K562 (cell line): ENCODE measurements around the gene POR. TPM values are rescaled to one million over a fixed set of nuclear protein-coding genes. Genes with fewer than 3 reads are reported as not detected.

ENCODE experiments used
- ATF7 ChIP-seq: fragments of 450-650 bp; IDR thresholded peaks from 2 replicates; pipeline ENCODE4 v1.7.1; 2014; ENCODE audit warnings: mild to moderate bottlenecking, moderate library complexity
- C11orf30 ChIP-seq: fragments of 450-650 bp; IDR thresholded peaks from 2 replicates; pipeline ENCODE4 v1.6.1; 2016; ENCODE audit warnings: low read depth, mild to moderate bottlenecking
- CREB1 ChIP-seq, 2 experiments: sonication (generic) in 1 of 2; formaldehyde crosslinking in 1 of 2; IDR thresholded peaks; 2 replicates each; pipeline versions ENCODE4 v1.6.1 to v1.8.0; 2012 to 2022; ENCODE audit warnings: inconsistent platforms in 1 of 2, mild to moderate bottlenecking in 1 of 2, missing genetic modification reagents in 1 of 2, moderate library complexity in 1 of 2
- CREM ChIP-seq: IDR thresholded peaks from 2 replicates; pipeline ENCODE4 v1.6.1; 2014; ENCODE audit warnings: antibody characterized with exemption, low read depth
- DDX20 ChIP-seq: fragments of 450-650 bp; IDR thresholded peaks from 2 replicates; pipeline ENCODE4 v1.6.1; 2016; ENCODE audit warnings: missing genetic modification characterization, low read depth, mild to moderate bottlenecking, missing compliant biosample characterization, moderate library complexity
- FOS ChIP-seq: IDR thresholded peaks from 3 replicates; pipeline ENCODE4 v1.6.1; 2011; ENCODE audit not compliant: insufficient read length; ENCODE audit errors: extremely low read depth
- HMGN3 ChIP-seq: IDR thresholded peaks from 2 replicates; pipeline ENCODE4 v1.6.1; 2011; ENCODE audit warnings: borderline replicate concordance, low read depth, mild to moderate bottlenecking, mixed read lengths, low read length; ENCODE audit not compliant: insufficient read length; ENCODE audit errors: extremely low read depth
- MEF2A ChIP-seq: IDR thresholded peaks from 2 replicates; pipeline ENCODE4 v1.6.1; 2011; ENCODE audit warnings: low read depth, mild to moderate bottlenecking, low read length, moderate library complexity; ENCODE audit not compliant: control insufficient read depth
- SMARCE1 ChIP-seq: fragments of 450-650 bp; IDR thresholded peaks from 2 replicates; pipeline ENCODE4 v1.7.1; 2016; ENCODE audit warnings: mild to moderate bottlenecking
- SRSF1 ChIP-seq: fragments of 200-400 bp; formaldehyde crosslinking; IDR thresholded peaks from 2 replicates; pipeline ENCODE4 v1.6.1; 2017; ENCODE audit warnings: mild to moderate bottlenecking, low read depth, low read length, moderate library complexity
- TBL1XR1 ChIP-seq, 2 experiments: IDR thresholded peaks; 2 replicates each; pipeline ENCODE4 v1.6.1; 2012; ENCODE audit warnings: improper control_type of control experiment in 2 of 2, low read length in 2 of 2, mild to moderate bottlenecking in 1 of 2
- ZBTB5 ChIP-seq: fragments of 450-650 bp; IDR thresholded peaks from 2 replicates; pipeline ENCODE4 v1.6.1; 2017; ENCODE audit warnings: antibody characterized with exemption
- ZNF431 ChIP-seq: sonication (generic); formaldehyde crosslinking; IDR thresholded peaks from 2 replicates; pipeline ENCODE4 v1.8.0; 2022; ENCODE audit warnings: mild to moderate bottlenecking, missing genetic modification reagents
- polyA plus RNA-seq, 8 experiments: library from polyadenylated mRNA; depleted of rRNA in 4 of 8; stranded (reverse) in 5 of 8; unstranded in 3 of 8; fragments of >200 nt; fragmentation: Nextera tagmentation in 2 of 8; fragmentation: Illumina TruSeq in 1 of 8; extraction: Ambion mirVana in 2 of 8; extraction: Trizol in 1 of 8; gene quantifications; 2 replicates each; pipeline versions ENCODE4 v1.2.1 to v1.2.3, GENCODE V29; 2011 to 2014; ENCODE audit warnings: inconsistent platforms in 1 of 8, missing spikeins in 1 of 8
- total RNA-seq, 7 experiments: library from RNA; depleted of rRNA in 6 of 7; stranded (reverse); fragments of >200 nt in 6 of 7; fragmentation: Illumina TruSeq in 2 of 7; extraction: Trizol in 2 of 7; gene quantifications; 2 replicates each; pipeline versions ENCODE4 v1.2.1 to v1.2.3, GENCODE V29; 2011 to 2021; ENCODE audit warnings: low replicate concordance in 1 of 7
- TF ChIP-seq, protein P1 (sequence below): sonication (generic); formaldehyde crosslinking; IDR thresholded peaks from 2 replicates; pipeline ENCODE4 v1.8.1; 2023; ENCODE audit warnings: missing genetic modification reagents, mild to moderate bottlenecking, borderline replicate concordance
- TF ChIP-seq, protein P2 (sequence below): sonication (generic); formaldehyde crosslinking; IDR thresholded peaks from 2 replicates; pipeline ENCODE4 v1.8.0; 2022; ENCODE audit warnings: mild to moderate bottlenecking, missing genetic modification reagents, borderline replicate concordance
- TF ChIP-seq, protein P3 (sequence below): sonication (generic); formaldehyde crosslinking; IDR thresholded peaks from 2 replicates; pipeline ENCODE4 v1.9.0; 2022; ENCODE audit warnings: mild to moderate bottlenecking, missing genetic modification reagents
- TF ChIP-seq, protein P4 (sequence below): fragments of 250-450 bp; sonication (Bioruptor Pico); IDR thresholded peaks from 2 replicates; pipeline ENCODE4 v1.8.0; 2021; ENCODE audit warnings: borderline replicate concordance, mild to moderate bottlenecking, moderate library complexity; ENCODE audit not compliant: poor library complexity, severe bottlenecking

The POR gene
- total and polyA plus RNA-seq, 9 of the 15 experiments (the other 6 are each of a cell fraction or from before 2014, with no cell fraction given) = 4.7 to 142 (median 40.8) TPM

DNA sequence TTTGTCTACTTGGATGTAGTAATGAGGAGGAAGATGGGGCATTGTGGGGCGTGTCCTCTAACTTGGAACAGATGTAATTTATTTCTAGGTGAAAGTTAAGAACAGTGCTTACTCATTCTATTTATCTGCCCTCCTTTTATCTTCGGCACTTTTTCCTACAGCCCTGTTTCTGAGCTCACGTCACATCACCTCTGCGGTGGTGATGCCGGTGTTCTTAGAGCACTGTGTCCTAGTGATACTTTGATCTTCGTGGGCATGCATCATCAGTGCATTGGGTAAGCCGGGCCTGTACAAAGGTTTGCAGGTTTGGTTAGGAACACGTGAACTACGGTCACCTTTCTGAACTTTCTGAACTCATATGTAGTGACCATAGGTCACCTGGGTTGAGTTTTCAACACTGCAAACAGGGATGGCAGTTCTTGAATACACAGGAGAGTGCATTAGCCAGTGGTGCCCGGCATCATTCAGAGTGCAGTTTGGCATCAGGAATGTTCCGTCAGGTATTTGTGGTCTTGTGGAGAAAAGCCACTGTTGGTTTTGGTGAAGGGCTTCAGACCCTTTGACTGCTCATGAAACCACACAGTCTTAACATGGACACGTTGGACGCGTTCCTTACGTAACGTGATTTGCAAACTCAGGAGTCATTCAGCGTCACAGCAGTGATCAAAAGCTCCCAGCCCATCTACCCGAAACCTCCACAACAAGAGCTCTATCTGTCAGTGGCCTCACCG lies 5.6 kb downstream of the POR start (continued):
- TF ChIP-seq, protein P1, sequence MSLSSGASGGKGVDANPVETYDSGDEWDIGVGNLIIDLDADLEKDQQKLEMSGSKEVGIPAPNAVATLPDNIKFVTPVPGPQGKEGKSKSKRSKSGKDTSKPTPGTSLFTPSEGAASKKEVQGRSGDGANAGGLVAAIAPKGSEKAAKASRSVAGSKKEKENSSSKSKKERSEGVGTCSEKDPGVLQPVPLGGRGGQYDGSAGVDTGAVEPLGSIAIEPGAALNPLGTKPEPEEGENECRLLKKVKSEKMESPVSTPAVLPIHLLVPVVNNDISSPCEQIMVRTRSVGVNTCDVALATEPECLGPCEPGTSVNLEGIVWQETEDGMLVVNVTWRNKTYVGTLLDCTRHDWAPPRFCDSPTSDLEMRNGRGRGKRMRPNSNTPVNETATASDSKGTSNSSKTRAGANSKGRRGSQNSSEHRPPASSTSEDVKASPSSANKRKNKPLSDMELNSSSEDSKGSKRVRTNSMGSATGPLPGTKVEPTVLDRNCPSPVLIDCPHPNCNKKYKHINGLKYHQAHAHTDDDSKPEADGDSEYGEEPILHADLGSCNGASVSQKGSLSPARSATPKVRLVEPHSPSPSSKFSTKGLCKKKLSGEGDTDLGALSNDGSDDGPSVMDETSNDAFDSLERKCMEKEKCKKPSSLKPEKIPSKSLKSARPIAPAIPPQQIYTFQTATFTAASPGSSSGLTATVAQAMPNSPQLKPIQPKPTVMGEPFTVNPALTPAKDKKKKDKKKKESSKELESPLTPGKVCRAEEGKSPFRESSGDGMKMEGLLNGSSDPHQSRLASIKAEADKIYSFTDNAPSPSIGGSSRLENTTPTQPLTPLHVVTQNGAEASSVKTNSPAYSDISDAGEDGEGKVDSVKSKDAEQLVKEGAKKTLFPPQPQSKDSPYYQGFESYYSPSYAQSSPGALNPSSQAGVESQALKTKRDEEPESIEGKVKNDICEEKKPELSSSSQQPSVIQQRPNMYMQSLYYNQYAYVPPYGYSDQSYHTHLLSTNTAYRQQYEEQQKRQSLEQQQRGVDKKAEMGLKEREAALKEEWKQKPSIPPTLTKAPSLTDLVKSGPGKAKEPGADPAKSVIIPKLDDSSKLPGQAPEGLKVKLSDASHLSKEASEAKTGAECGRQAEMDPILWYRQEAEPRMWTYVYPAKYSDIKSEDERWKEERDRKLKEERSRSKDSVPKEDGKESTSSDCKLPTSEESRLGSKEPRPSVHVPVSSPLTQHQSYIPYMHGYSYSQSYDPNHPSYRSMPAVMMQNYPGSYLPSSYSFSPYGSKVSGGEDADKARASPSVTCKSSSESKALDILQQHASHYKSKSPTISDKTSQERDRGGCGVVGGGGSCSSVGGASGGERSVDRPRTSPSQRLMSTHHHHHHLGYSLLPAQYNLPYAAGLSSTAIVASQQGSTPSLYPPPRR = no peak
- no peak for TF ChIP-seq ZNF431 (CRISPR knock-in tag)
- peak; percentile 82 for TF ChIP-seq C11orf30
- TF ChIP-seq, protein P2, sequence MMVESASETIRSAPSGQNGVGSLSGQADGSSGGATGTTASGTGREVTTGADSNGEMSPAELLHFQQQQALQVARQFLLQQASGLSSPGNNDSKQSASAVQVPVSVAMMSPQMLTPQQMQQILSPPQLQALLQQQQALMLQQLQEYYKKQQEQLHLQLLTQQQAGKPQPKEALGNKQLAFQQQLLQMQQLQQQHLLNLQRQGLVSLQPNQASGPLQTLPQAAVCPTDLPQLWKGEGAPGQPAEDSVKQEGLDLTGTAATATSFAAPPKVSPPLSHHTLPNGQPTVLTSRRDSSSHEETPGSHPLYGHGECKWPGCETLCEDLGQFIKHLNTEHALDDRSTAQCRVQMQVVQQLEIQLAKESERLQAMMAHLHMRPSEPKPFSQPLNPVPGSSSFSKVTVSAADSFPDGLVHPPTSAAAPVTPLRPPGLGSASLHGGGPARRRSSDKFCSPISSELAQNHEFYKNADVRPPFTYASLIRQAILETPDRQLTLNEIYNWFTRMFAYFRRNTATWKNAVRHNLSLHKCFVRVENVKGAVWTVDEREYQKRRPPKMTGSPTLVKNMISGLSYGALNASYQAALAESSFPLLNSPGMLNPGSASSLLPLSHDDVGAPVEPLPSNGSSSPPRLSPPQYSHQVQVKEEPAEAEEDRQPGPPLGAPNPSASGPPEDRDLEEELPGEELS (CRISPR knock-in tag) = no peak
- no peak for TF ChIP-seq DDX20 (tag)
- TF ChIP-seq, protein P3, sequence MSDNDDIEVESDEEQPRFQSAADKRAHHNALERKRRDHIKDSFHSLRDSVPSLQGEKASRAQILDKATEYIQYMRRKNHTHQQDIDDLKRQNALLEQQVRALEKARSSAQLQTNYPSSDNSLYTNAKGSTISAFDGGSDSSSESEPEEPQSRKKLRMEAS (CRISPR knock-in tag) = no peak
- TF ChIP-seq SMARCE1 = peak; percentile 33
- TF ChIP-seq MEF2A = no peak
- TF ChIP-seq, protein P4, sequence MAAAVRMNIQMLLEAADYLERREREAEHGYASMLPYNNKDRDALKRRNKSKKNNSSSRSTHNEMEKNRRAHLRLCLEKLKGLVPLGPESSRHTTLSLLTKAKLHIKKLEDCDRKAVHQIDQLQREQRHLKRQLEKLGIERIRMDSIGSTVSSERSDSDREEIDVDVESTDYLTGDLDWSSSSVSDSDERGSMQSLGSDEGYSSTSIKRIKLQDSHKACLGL (CRISPR knock-in tag) = no peak
- TF ChIP-seq CREM = peak; percentile 73
- peak; percentile 31; the same call in 1 of the 2 replicates for TF ChIP-seq ATF7
- no peak for TF ChIP-seq FOS
- no peak for TF ChIP-seq ZBTB5
- 0 out of 4 replicates have a peak, but pooled peaks of 1 of the 2 experiments have one; percentile 15 for TF ChIP-seq TBL1XR1 (IDR thresholded peaks at IDR 0.05; ENCODE audit: low read length in 2 of 2)
- no peak for TF ChIP-seq SRSF1
- no peak for TF ChIP-seq HMGN3
- TF ChIP-seq CREB1 (IDR thresholded peaks at IDR 0.05) = peak; percentile 22; the same call in 1 of the 2 replicates
- peak; percentile 49; the same call in 1 of the 2 replicates for TF ChIP-seq CREB1 (CRISPR knock-in tag; IDR thresholded peaks at IDR 0.05)
